NB4 (cell line): ENCODE measurements around the gene SPC24.
"Not testable (repeated sequence)": the region's sequence is repeated elsewhere in the genome, so short reads cannot be mapped to it uniquely, and the experiment has no call there.

Experiments
- DNase-seq: peaks from one replicate; pipeline ENCODE4 v3.0.0; 2010; ENCODE audit warnings: low read depth
- H3K4me3 ChIP-seq: one replicate; pipeline ENCODE4 v1.5.1; 2011; ENCODE audit warnings: mild to moderate bottlenecking, low read depth, low read length, moderate library complexity
- MYC ChIP-seq: IDR thresholded peaks from 2 replicates; pipeline ENCODE4 v1.6.1; 2011; ENCODE audit warnings: low read depth, low read length
- POLR2A ChIP-seq: IDR thresholded peaks from 2 replicates; pipeline ENCODE4 v1.6.1; 2011; ENCODE audit warnings: mild to moderate bottlenecking; ENCODE audit not compliant: insufficient read length; ENCODE audit errors: extremely low read depth
- TF ChIP-seq, protein P1 (sequence below): IDR thresholded peaks from one replicate; pipeline ENCODE4 v1.5.1; 2012; ENCODE audit warnings: low read depth, low read length
- TF ChIP-seq, protein P2 (sequence below): IDR thresholded peaks from 2 replicates; pipeline ENCODE4 v1.6.1; 2011; ENCODE audit warnings: low read depth, low read length

SPC24 gene

GRCh38 chr19:11098327-11098726 is 57.3 kb downstream of the SPC24 start:
- H3K4me3 ChIP-seq: no peak overlapping the region
- no peak for TF ChIP-seq POLR2A
- TF ChIP-seq, protein P1, sequence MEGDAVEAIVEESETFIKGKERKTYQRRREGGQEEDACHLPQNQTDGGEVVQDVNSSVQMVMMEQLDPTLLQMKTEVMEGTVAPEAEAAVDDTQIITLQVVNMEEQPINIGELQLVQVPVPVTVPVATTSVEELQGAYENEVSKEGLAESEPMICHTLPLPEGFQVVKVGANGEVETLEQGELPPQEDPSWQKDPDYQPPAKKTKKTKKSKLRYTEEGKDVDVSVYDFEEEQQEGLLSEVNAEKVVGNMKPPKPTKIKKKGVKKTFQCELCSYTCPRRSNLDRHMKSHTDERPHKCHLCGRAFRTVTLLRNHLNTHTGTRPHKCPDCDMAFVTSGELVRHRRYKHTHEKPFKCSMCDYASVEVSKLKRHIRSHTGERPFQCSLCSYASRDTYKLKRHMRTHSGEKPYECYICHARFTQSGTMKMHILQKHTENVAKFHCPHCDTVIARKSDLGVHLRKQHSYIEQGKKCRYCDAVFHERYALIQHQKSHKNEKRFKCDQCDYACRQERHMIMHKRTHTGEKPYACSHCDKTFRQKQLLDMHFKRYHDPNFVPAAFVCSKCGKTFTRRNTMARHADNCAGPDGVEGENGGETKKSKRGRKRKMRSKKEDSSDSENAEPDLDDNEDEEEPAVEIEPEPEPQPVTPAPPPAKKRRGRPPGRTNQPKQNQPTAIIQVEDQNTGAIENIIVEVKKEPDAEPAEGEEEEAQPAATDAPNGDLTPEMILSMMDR: no peak
- no peak for TF ChIP-seq MYC
- TF ChIP-seq, protein P2, sequence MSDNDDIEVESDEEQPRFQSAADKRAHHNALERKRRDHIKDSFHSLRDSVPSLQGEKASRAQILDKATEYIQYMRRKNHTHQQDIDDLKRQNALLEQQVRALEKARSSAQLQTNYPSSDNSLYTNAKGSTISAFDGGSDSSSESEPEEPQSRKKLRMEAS: no peak
- DNase-seq: no peak

DNA sequence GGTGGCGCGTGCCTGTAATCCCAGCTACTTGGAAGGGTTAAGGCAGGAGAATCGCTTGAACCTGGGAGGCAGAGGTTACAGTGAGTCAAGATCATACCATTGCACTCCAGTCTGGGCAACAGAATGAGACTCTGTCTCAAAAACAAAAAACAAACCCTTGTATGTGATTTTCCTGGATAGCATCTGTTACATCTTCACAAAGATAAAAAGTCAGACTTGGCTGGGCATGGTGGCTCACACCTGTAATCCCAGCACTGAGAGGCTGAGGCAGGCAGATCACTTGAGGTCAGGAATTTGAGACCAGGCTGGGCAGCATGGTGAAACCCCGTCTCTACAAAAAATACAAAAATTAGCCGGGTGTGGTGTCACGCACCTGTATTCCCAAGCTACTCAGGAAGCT is 58.2 kb downstream of the SPC24 start:
- not testable (repeated sequence) for H3K4me3 ChIP-seq, DNase-seq

DNA sequence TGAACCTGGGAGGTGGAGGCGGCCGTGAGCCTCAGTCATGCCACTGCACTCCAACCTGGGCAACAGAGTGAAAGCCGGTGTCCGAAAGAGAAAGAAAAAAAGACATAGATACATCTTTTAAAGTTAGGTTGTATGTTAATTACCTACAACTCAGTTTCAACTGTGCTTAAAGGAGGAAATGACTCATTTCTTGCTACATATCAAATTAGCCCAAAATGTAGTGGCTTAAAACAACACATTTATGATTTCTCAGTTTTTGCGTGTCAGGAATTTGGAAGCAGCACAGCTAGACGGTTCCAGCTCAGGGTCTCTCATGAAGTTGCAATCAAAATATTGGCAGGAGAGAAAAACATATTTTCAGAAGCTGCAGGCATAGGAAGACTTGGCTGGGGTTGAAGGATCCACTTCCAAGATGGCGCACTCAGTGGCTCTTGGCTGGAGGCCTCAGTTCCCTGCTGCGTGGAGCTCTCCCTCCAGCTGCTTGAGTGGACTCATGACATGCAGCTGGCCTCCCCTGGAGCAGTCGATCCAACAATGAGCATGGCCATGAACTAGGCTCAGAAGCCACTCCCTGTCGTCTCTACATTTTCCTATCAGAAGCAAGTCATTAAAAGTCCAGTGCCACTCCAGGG is 59.3 kb downstream of the SPC24 start:
- no peak for TF ChIP-seq MYC
- TF ChIP-seq POLR2A: no peak
- TF ChIP-seq, protein P1: no peak
- TF ChIP-seq, protein P2: no peak
- H3K4me3 ChIP-seq: no peak overlapping the region
- DNase-seq: peak; percentile 67
